Neural progenitor cell (in vitro differentiated cells): ENCODE data around the gene TRIP4. TPM values are rescaled to one million over a fixed set of nuclear protein-coding genes. Genes with fewer than 3 reads are reported as not detected.
"Not testable (repeated sequence)": the region's sequence is repeated elsewhere in the genome, so short reads cannot be mapped to it uniquely, and the experiment has no call there.

ENCODE experiments used
- DNase-seq: peaks from one replicate; pipeline ENCODE4 v3.0.0-alpha.2; 2016; ENCODE audit warnings: low spot score
- H2AFZ ChIP-seq: fragments of 200-600 bp; sonication (generic); replicated peaks from 2 replicates; pipeline ENCODE4 v1.6.1; 2016; ENCODE audit warnings: antibody characterized with exemption
- H3F3A ChIP-seq: fragments of 200-600 bp; sonication (generic); 2 replicates; pipeline ENCODE4 v1.6.1; 2016; ENCODE audit warnings: antibody characterized with exemption, low read depth
- H3K27ac ChIP-seq: fragments of 200-600 bp; sonication (generic); 2 replicates; pipeline ENCODE4 v1.5.1; 2016; ENCODE audit warnings: mild to moderate bottlenecking
- H3K27me3 ChIP-seq: fragments of 200-600 bp; sonication (generic); 2 replicates; pipeline ENCODE4 v1.6.1; 2016; ENCODE audit warnings: mild to moderate bottlenecking, moderate library complexity
- H3K36me3 ChIP-seq: fragments of 200-600 bp; sonication (generic); 2 replicates; pipeline ENCODE4 v1.5.1; 2016
- H3K4me1 ChIP-seq: fragments of 200-600 bp; sonication (generic); 2 replicates; pipeline ENCODE4 v1.6.1; 2016; ENCODE audit warnings: mixed run types
- H3K4me2 ChIP-seq: fragments of 200-600 bp; sonication (generic); 2 replicates; pipeline ENCODE4 v1.6.1; 2016
- H3K4me3 ChIP-seq: fragments of 200-600 bp; sonication (generic); 2 replicates; pipeline ENCODE4 v1.5.1; 2016
- H3K79me2 ChIP-seq: fragments of 200-600 bp; sonication (generic); 2 replicates; pipeline ENCODE4 v1.6.1; 2016; ENCODE audit warnings: low read depth
- H3K9ac ChIP-seq: fragments of 200-600 bp; sonication (generic); 2 replicates; pipeline ENCODE4 v1.6.1; 2016
- H3K9me3 ChIP-seq: fragments of 200-600 bp; sonication (generic); 2 replicates; pipeline ENCODE4 v1.5.1; 2016; ENCODE audit warnings: low read depth
- H4K20me1 ChIP-seq: fragments of 200-600 bp; sonication (generic); 2 replicates; pipeline ENCODE4 v1.6.1; 2016; ENCODE audit warnings: low read depth
- H3K27ac Mint-ChIP-seq: 3 replicates; pipeline ENCODE4 v1.8.0; 2021; ENCODE audit warnings: mixed read lengths
- H3K27me3 Mint-ChIP-seq: 2 replicates; pipeline ENCODE4 v1.8.0; 2022; ENCODE audit warnings: low read depth, mild to moderate bottlenecking, inconsistent platforms, moderate library complexity, mixed read lengths; ENCODE audit not compliant: insufficient read depth
- H3K36me3 Mint-ChIP-seq: 3 replicates; pipeline ENCODE4 v1.8.0; 2021; ENCODE audit warnings: mixed read lengths
- H3K4me1 Mint-ChIP-seq: 3 replicates; pipeline ENCODE4 v1.8.0; 2021; ENCODE audit warnings: mixed read lengths
- H3K4me3 Mint-ChIP-seq: 3 replicates; pipeline ENCODE4 v1.8.0; 2021; ENCODE audit warnings: mild to moderate bottlenecking, moderate library complexity, mixed read lengths
- H3K9me3 Mint-ChIP-seq: 3 replicates; pipeline ENCODE4 v1.8.0; 2020; ENCODE audit warnings: mixed read lengths
- CTCF ChIP-seq: fragments of 200-600 bp; sonication (generic); IDR thresholded peaks from 2 replicates; pipeline ENCODE4 v1.5.1; 2017; ENCODE audit warnings: antibody characterized with exemption, mild to moderate bottlenecking
- EZH2 ChIP-seq: fragments of 200-600 bp; sonication (generic); IDR thresholded peaks from 2 replicates; pipeline ENCODE4 v1.6.1; 2017; ENCODE audit warnings: antibody characterized with exemption, mild to moderate bottlenecking, moderate library complexity
- EZH2phosphoT487 ChIP-seq: fragments of 200-600 bp; sonication (generic); IDR thresholded peaks from 2 replicates; pipeline ENCODE4 v1.6.1; 2017; ENCODE audit warnings: antibody characterized with exemption
- total RNA-seq: library from RNA; depleted of rRNA; stranded (reverse); fragments of >200 nt; gene quantifications from 2 replicates; pipeline ENCODE4 v1.2.3, GENCODE V29; 2015; ENCODE audit warnings: low replicate concordance

TRIP4 gene
- total RNA-seq, 1 donor from 2014 or later = 17.3 TPM

GRCh38 chr15:64490598-64491259 lies 103.1 kb downstream of the TRIP4 start:
- TF ChIP-seq EZH2phosphoT487 = no peak
- no peak for TF ChIP-seq EZH2
- no peak for TF ChIP-seq CTCF
- Histone ChIP-seq H3K79me2 (peaks cover 90% of the 10 kb centered on the region), H4K20me1 (peaks cover 58% of the 10 kb centered on the region), H3K4me1 (peaks cover 4% of the 10 kb centered on the region), H3K27me3 (no peaks in the 10 kb centered on the region), H2AFZ (no peak overlapping the region), H3K4me2 (no peak overlapping the region), H3K27ac (no peak overlapping the region), H3K36me3 (no peaks in the 10 kb centered on the region), H3F3A (no peaks in the 10 kb centered on the region), H3K9me3 (no peaks in the 10 kb centered on the region), H3K4me3 (no peak overlapping the region), H3K9ac (no peak overlapping the region)
- H3K27ac Mint-ChIP-seq = no peak overlapping the region
- no peak overlapping the region for H3K4me3 Mint-ChIP-seq
- H3K9me3 Mint-ChIP-seq = no peaks in the 10 kb centered on the region
- peaks cover 23% of the 10 kb centered on the region for H3K36me3 Mint-ChIP-seq
- DNase-seq = no peak
- no peaks in the 10 kb centered on the region for H3K4me1 Mint-ChIP-seq
- H3K27me3 Mint-ChIP-seq = peaks cover 2% of the 10 kb centered on the region

- Histone ChIP-seq H3K79me2 (peaks cover 95% of the 10 kb centered on the region), H2AFZ (no peak overlapping the region), H3K27me3 (no peaks in the 10 kb centered on the region), H3K4me1 (peaks cover 4% of the 10 kb centered on the region), H3F3A (no peaks in the 10 kb centered on the region), H3K27ac (no peak overlapping the region), H3K4me3 (no peak overlapping the region), H3K4me2 (no peak overlapping the region), H3K9me3 (no peaks in the 10 kb centered on the region), H3K36me3 (no peaks in the 10 kb centered on the region), H4K20me1 (peaks cover 78% of the 10 kb centered on the region), H3K9ac (no peak overlapping the region)
- TF ChIP-seq EZH2phosphoT487 (no peak), CTCF (no peak), EZH2 (no peak)
- Mint-ChIP-seq H3K4me1 (no peaks in the 10 kb centered on the region), H3K9me3 (no peaks in the 10 kb centered on the region), H3K27ac (no peak overlapping the region), H3K4me3 (no peak overlapping the region), H3K36me3 (peaks cover 16% of the 10 kb centered on the region), H3K27me3 (no peaks in the 10 kb centered on the region)
- no peak for DNase-seq
Observed at GRCh38 chr15:64493641-64494040, 106.0 kb downstream of the TRIP4 start.

GRCh38 chr15:64495968-64496367 lies 108.3 kb downstream of the TRIP4 start:
- not testable (repeated sequence) for H3K4me1 Mint-ChIP-seq, DNase-seq, H3K27ac ChIP-seq, H3K9ac ChIP-seq, H3K9me3 ChIP-seq, H3K36me3 Mint-ChIP-seq, H3K4me3 Mint-ChIP-seq, H3K36me3 ChIP-seq, H3K9me3 Mint-ChIP-seq, H3K27me3 Mint-ChIP-seq, H3K27me3 ChIP-seq, H2AFZ ChIP-seq, H3K4me3 ChIP-seq, H3F3A ChIP-seq, H3K4me1 ChIP-seq, H3K4me2 ChIP-seq, H3K27ac Mint-ChIP-seq
- Histone ChIP-seq H3K79me2 (peaks cover 83% of the 10 kb centered on the region), H4K20me1 (peaks cover 91% of the 10 kb centered on the region)

GRCh38 chr15:64500695-64501395 lies 113.2 kb downstream of the TRIP4 start:
- Histone ChIP-seq H3K36me3 (no peaks in the 10 kb centered on the region), H3K27ac (no peak overlapping the region), H3K4me1 (no peaks in the 10 kb centered on the region), H3K9ac (no peak overlapping the region), H3F3A (no peaks in the 10 kb centered on the region), H3K9me3 (no peaks in the 10 kb centered on the region), H4K20me1 (peaks cover 96% of the 10 kb centered on the region), H3K4me3 (no peak overlapping the region), H3K4me2 (no peak overlapping the region), H2AFZ (no peak overlapping the region), H3K27me3 (no peaks in the 10 kb centered on the region), H3K79me2 (peaks cover 79% of the 10 kb centered on the region)
- Mint-ChIP-seq H3K36me3 (peaks cover 14% of the 10 kb centered on the region), H3K4me1 (peaks cover 39% of the 10 kb centered on the region), H3K27me3 (peaks cover 2% of the 10 kb centered on the region), H3K9me3 (no peaks in the 10 kb centered on the region), H3K27ac (no peak overlapping the region), H3K4me3 (no peak overlapping the region)
- TF ChIP-seq EZH2 = no peak
- TF ChIP-seq EZH2phosphoT487 = no peak
- TF ChIP-seq CTCF = no peak
- no peak for DNase-seq
